Inferior parietal cortex (tissue), 1 donor: ENCODE measurements around the gene LYPD3.

Experiments used
- DNase-seq: peaks from one replicate; pipeline ENCODE4 v3.0.0-alpha.2; 2016; ENCODE audit errors: extremely low spot score

Gene LYPD3

GRCh38 chr19:43485951-43486350 is 20.5 kb upstream of the LYPD3 start:
- no peak for DNase-seq

- DNase-seq, result no peak
Observed at GRCh38 chr19:43483281-43483680, 17.9 kb upstream of the LYPD3 start.

GRCh38 chr19:43482193-43482592 is 16.8 kb upstream of the LYPD3 start:
- no peak for DNase-seq

- no peak for DNase-seq
Observed at GRCh38 chr19:43481701-43482100, 16.3 kb upstream of the LYPD3 start.

- DNase-seq, result no peak
Observed at GRCh38 chr19:43480574-43480973, 15.2 kb upstream of the LYPD3 start.

- DNase-seq, result no peak
Observed at GRCh38 chr19:43479961-43480561, 14.7 kb upstream of the LYPD3 start.

- DNase-seq, result no peak
Observed at GRCh38 chr19:43479226-43479625, 13.8 kb upstream of the LYPD3 start.

- DNase-seq, result no peak
Observed at GRCh38 chr19:43478323-43478722, 12.9 kb upstream of the LYPD3 start.

- DNase-seq, result no peak
Observed at GRCh38 chr19:43476606-43477005, 11.2 kb upstream of the LYPD3 start.

GRCh38 chr19:43474986-43475705 is 9.7 kb upstream of the LYPD3 start:
- peak; percentile 90 for DNase-seq

GRCh38 chr19:43474487-43474886 is 9.1 kb upstream of the LYPD3 start:
- DNase-seq, result no peak

- no peak for DNase-seq
Observed at GRCh38 chr19:43471091-43471490, 5.7 kb upstream of the LYPD3 start.

- no peak for DNase-seq
Observed at GRCh38 chr19:43470288-43470687, 4.9 kb upstream of the LYPD3 start.

- DNase-seq, result no peak
Observed at GRCh38 chr19:43469160-43469480, 3.7 kb upstream of the LYPD3 start.

- no peak for DNase-seq
Observed at GRCh38 chr19:43468354-43469159, 3.1 kb upstream of the LYPD3 start.

GRCh38 chr19:43467730-43468129 is 2.3 kb upstream of the LYPD3 start:
- no peak for DNase-seq

GRCh38 chr19:43467276-43467675 is 1.9 kb upstream of the LYPD3 start:
- no peak for DNase-seq

- no peak for DNase-seq
Observed at GRCh38 chr19:43466793-43467192, 1.4 kb upstream of the LYPD3 start.

GRCh38 chr19:43464134-43464775 is 1.2 kb downstream of the LYPD3 start:
- DNase-seq, result no peak

- DNase-seq, result peak; percentile 74
Observed at GRCh38 chr19:43463381-43464133, 1.9 kb downstream of the LYPD3 start.

GRCh38 chr19:43462785-43463380 is 2.5 kb downstream of the LYPD3 start:
- DNase-seq, result no peak
